Prostate gland (tissue), 2 donors: Measurements from ENCODE around the gene BRD3. TPM values are rescaled to one million over a fixed set of nuclear protein-coding genes. Genes with fewer than 3 reads are reported as not detected.
"Not testable (repeated sequence)": the region's sequence is repeated elsewhere in the genome, so short reads cannot be mapped to it uniquely, and the experiment has no call there.

Experiments
- DNase-seq: peaks from one replicate; pipeline ENCODE4 v3.0.0-alpha.2; 2019; ENCODE audit warnings: low spot score
- H3K27ac ChIP-seq, 2 donors: fragments of 200-600 bp; sonication (generic); 2 replicates each; pipeline ENCODE4 v1.5.1; 2017 to 2019
- H3K27me3 ChIP-seq: fragments of 200-600 bp; sonication (generic); replicated peaks from 2 replicates; pipeline ENCODE4 v1.5.1; 2019; ENCODE audit not compliant: insufficient read depth
- H3K36me3 ChIP-seq, 2 donors: fragments of 200-600 bp; sonication (generic); 1 replicate in 1 of 2; 2 replicates in 1 of 2; pipeline versions ENCODE4 v1.5.1 to v1.8.1; 2017 to 2019
- H3K4me1 ChIP-seq: fragments of 200-600 bp; sonication (generic); replicated peaks from 2 replicates; pipeline ENCODE4 v1.5.1; 2019
- H3K4me3 ChIP-seq, 2 donors: fragments of 200-600 bp; sonication (generic); 2 replicates each; pipeline ENCODE4 v1.5.1; 2017 to 2019
- H3K9me3 ChIP-seq: fragments of 200-600 bp; sonication (generic); 2 replicates; pipeline ENCODE4 v1.5.1; 2017
- POLR2A ChIP-seq: fragments of 450-650 bp; IDR thresholded peaks from one replicate; pipeline ENCODE4 v1.6.1; 2016; ENCODE audit warnings: antibody characterized with exemption, mild to moderate bottlenecking
- POLR2AphosphoS5 ChIP-seq: sonication (generic); formaldehyde crosslinking; IDR thresholded peaks from one replicate; pipeline ENCODE4 v1.6.1; 2017; ENCODE audit warnings: antibody characterized with exemption
- WGBS: methylation state at CpG from one replicate; pipeline ENCODE4 v1.1.5; 2018; 5-methylcytosine and 5-hydroxymethylcytosine counted together
- intact Hi-C: fragments of 100-400 bp; cut with DNase I; formaldehyde crosslinking; loops from one replicate; pipeline ENCODE4 v1.14.2; 2022
- total RNA-seq, 2 donors: library from RNA; depleted of rRNA; stranded (reverse); fragments of >200 nt; gene quantifications; one replicate each; pipeline ENCODE4 v1.1.0, GENCODE V29; 2016
- TF ChIP-seq, protein P1 (sequence below), 4 experiments: fragments of 200-600 bp in 2 of 4; fragments of 450-650 bp in 2 of 4; sonication (generic) in 2 of 4; IDR thresholded peaks; 1 replicate in 3 of 4; 2 replicates in 1 of 4; pipeline ENCODE4 v1.5.1; 2016 to 2019; ENCODE audit warnings: antibody characterized with exemption in 4 of 4, mild to moderate bottlenecking in 2 of 4, moderate library complexity in 2 of 4

The BRD3 gene
- total RNA-seq, 2 donors from 2014 or later: 31.8 to 44.3 TPM

DNA sequence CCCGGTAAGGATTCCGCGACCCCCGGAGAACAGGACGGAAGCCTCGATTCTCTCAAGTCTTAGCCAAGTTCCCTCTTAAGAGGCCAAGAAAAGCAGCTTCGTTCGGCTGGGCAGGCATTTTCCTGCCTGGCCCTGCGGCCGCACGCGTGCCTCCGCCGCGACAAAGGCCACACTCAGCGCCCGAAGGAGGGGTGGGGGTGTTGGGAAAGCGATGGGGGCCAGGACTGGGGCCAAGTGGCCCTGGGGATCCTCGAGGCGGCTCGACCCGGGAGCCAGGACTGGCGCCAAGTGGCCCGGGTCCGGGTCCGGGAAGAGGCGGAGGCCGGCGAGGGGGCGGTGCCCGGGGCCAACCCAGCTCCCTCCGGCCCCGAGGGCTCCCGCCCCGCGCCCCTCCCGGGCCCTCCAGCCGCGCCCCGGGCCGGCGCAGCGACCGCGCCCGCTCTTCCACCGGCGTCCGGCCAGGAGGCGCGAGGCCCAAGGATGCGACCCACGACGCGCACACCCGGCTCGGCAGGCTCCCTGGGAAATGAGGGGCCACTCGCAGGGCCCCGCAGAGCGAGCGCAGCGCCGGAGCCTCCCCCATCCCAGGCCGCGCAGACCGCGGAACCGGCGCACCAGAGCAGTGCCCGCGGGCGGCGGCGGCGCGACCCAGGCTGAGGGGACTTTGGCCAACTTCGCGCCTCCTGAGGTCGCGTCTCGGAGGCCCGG, 76.5 kb downstream of the BRD3 start:
- 0% methylated on average over 24 of the region's 82 CpGs for WGBS
- H3K27ac ChIP-seq: peak overlapping the region; percentile 58 to 89
- TF ChIP-seq POLR2A: no peak
- TF ChIP-seq, protein P1, sequence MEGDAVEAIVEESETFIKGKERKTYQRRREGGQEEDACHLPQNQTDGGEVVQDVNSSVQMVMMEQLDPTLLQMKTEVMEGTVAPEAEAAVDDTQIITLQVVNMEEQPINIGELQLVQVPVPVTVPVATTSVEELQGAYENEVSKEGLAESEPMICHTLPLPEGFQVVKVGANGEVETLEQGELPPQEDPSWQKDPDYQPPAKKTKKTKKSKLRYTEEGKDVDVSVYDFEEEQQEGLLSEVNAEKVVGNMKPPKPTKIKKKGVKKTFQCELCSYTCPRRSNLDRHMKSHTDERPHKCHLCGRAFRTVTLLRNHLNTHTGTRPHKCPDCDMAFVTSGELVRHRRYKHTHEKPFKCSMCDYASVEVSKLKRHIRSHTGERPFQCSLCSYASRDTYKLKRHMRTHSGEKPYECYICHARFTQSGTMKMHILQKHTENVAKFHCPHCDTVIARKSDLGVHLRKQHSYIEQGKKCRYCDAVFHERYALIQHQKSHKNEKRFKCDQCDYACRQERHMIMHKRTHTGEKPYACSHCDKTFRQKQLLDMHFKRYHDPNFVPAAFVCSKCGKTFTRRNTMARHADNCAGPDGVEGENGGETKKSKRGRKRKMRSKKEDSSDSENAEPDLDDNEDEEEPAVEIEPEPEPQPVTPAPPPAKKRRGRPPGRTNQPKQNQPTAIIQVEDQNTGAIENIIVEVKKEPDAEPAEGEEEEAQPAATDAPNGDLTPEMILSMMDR (IDR thresholded peaks at IDR 0.05): no peak
- no peak for TF ChIP-seq POLR2AphosphoS5
- H3K36me3 ChIP-seq: no peaks in the 10 kb centered on the region
- no peaks in the 10 kb centered on the region for H3K4me1 ChIP-seq
- H3K27me3 ChIP-seq: no peaks in the 10 kb centered on the region
- H3K9me3 ChIP-seq: no peaks in the 10 kb centered on the region
- intact Hi-C loops: no loop called here
- H3K4me3 ChIP-seq: peak overlapping the region; percentile 56 to 68
- DNase-seq: no peak

DNA sequence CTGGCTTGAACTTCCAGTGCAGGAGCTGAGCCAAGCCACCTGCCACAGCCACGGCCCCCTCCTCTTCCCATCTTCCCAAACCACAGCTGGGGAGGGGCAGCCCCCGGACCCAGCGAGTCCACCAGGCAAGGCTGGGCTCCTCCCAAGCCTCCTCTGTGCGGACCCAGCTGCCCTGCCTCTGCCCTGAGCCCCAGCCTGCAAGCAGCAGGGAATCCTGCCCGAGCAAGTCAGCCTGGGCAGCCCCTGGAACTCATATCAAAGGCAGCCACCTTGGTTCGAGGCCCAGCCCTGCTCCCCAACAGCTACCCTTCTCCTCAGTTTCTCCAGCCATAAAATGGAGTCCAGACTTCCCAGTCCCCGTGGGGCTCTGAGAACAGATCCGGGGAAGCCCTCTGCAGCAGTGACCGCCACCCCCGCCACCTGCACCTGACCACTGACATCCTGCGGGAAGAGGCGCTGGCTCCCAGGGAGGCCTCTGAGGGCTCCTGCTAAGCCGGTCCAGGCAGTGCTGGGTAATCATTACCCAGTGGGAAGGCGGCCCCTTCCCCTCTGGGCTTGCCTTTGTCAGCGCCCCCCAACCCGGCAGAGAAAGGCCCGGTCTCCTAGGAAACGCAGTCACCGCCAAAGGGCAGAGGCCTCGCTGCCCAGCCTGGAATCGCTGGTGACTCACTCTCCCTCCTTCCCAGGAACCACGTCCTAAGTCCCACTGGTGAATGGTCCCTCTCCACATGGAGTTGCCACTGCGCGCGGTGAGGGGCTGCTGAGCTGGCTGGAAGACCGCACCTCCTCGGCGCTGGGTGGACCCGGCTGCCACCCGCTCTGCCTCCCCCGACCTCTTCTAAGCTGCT, 77.2 kb downstream of the BRD3 start:
- Histone ChIP-seq H3K4me1 (no peaks in the 10 kb centered on the region), H3K36me3 (no peaks in the 10 kb centered on the region), H3K9me3 (no peaks in the 10 kb centered on the region), H3K27ac (peak overlapping the region; percentile 58 to 89), H3K4me3 (peak overlapping the region; percentile 56 to 68), H3K27me3 (no peaks in the 10 kb centered on the region)
- no peak for DNase-seq
- 26% methylated on average over 28 of the region's 31 CpGs for WGBS
- TF ChIP-seq, protein P1 (IDR thresholded peaks at IDR 0.05): no peak
- TF ChIP-seq POLR2A: no peak
- TF ChIP-seq POLR2AphosphoS5: no peak
- intact Hi-C loops: no loop called here

DNA sequence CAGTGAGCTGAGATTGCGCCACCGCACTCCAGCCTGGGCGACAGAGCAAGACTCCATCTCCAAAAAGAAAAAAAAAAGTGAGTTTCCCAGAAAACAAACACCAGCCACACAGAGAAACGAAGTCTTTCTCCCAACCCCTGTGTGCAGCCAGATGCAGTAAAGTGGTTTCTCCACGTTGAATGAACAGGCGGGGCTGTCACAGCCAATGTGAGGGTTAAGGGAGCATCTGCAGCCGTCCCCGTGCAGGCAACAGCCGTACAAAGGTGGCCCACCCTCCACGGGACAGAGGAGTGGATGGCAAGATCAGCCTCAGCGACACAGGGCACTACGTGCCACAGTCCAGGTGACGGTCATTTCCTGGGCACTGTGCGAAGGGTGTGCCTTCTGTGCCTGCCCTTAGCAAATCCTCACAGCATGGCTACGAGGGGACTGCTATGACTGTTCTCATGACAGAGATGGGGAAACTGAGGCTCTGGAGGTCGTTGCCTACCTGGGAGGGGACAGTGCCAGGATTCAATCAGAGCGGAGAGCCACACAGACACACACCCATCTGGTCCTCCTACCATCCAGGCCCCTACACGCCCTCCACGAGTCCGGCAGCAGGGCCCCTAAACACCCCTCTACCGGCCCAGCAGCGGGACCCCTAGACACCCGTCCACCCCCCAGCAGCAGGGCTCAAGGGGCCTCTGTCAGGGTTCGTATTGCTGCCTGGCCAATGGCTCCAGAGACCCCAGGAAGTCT, 78.0 kb downstream of the BRD3 start:
- Histone ChIP-seq H3K27ac (no peak overlapping the region), H3K36me3 (no peaks in the 10 kb centered on the region), H3K4me1 (no peaks in the 10 kb centered on the region), H3K4me3 (no peak overlapping the region), H3K9me3 (no peaks in the 10 kb centered on the region), H3K27me3 (no peaks in the 10 kb centered on the region)
- intact Hi-C loops: no loop called here
- no peak for DNase-seq
- no peak for TF ChIP-seq POLR2AphosphoS5
- no peak for TF ChIP-seq POLR2A
- TF ChIP-seq, protein P1 (IDR thresholded peaks at IDR 0.05): no peak
- WGBS: 77% methylated on average over 23 of the region's 24 CpGs

DNA sequence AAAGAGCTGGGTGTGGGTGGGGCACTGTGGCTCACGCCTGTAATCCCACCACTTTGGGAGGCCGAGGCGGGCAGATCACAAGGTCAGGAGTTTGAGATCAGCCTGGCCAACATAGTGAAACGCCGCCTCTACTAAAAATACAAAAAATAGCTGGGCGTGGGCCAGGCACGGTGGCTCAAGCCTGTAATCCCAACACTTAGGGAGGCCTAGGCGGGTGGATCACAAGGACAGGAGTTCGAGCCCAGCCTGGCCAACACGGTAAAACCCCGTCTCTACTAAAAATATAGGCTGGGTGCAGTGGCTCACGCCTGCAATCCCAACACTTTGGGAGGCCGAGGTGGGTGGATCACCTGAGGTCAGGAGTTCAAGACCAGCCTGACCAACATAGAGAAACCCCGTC, 79.1 kb downstream of the BRD3 start:
- H3K4me1 ChIP-seq, intact Hi-C loops: not testable (repeated sequence)

More for the DNA sequence above, 79.1 kb downstream of the BRD3 start:
- H3K36me3 ChIP-seq, H3K27ac ChIP-seq, H3K9me3 ChIP-seq, H3K27me3 ChIP-seq, DNase-seq, H3K4me3 ChIP-seq: not testable (repeated sequence)
- 84% methylated on average over 14 of the region's 14 CpGs for WGBS
